ENCODE results near the gene TTBK2.

TTBK2 gene

DNA sequence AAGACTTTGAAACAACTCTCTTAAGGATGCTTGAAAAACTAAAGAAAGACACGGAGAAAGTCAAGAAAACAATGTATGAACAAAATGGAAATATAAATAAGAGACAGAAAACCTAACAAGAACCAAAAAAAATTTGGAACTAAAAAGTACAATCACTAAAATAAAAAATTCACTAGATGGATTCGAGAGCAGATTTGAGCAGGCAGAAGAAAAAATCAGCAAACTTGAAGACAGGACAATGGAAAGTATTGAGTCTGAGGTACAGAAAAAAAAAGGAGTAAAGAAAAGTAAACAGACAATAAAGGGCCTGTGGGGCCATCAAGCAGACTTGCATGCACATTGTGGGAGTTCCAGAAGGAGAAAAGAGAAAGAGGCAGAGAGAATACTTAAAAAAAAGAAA lies 170.3 kb downstream of the TTBK2 start:
- no peak for DNase-seq

DNA sequence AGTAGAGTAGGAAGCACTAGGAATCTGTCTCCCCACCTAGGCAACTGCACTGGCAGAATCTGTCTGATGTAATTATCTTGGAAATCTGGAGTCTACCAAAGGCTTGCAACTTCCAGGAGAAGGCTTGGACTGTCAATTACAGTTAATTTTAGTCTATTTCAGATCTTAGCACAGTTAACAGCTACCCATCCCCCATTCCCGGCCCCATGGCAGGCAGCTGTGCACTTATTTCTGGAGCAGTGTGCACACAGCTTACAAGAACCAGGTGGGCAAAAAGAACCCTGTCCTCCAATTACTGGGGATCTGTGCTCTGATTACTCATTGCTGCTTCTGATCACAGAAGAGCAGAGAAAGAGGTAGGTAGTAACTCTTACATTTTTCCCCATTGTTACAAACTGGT lies 171.3 kb downstream of the TTBK2 start:
- DNase-seq, result no peak

DNA sequence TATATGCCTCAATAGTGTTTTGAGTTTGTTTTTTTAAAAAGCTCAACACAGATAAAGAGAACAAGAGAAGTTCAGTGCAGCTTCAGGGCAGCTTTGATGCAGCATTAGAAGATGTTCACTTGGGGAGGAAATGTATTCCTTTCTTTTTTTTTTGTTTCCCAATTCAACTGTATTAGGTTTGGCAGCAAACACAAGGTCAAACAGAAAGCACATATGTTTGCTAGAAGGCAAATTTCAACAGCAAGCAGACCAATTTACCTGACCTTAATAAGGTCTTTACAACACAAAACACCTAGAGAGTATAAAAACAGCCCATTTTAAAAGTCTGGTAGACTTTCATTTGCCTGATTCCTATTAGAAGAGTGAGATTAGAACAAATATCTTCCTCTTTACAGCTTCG lies 176.4 kb downstream of the TTBK2 start:
- DNase-seq, result no peak

DNA sequence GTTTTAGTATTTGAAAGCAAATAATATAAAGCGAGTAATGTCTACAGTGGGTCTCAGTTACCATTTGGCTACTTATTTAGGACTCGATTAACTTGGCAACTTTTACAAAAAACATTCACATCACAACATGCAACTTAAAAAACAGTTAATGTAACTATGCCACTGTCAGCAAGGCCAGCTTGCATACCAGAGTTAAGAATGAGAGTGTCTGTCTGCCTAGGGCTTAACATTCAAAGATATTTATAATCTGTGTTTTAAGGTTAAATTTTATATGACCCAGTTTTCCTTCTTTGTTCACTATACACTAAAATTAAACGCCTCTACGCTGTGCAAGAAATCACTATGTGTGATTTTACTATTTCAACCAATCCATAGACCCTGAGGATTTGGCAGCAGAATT lies 178.4 kb downstream of the TTBK2 start:
- DNase-seq, result no peak

DNA sequence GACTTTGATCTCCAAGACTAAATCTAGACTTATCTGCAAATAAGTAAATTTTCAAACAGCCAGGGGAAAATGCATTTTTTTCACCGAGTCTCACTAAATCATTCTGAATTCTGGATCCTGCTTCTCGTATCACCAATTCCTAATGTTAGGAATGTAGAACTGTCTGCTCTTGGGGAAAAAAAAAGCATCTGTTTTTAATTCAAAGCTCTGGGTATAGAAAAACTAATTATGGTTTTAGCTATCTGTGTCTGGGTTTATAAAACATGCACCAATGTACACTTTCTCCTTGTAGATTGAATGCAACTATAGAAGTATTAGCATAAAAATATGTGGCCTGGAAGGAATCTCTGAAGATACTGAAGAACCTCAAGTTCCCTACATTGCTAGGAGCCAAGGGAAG lies 178.9 kb downstream of the TTBK2 start:
- DNase-seq, result no peak

DNA sequence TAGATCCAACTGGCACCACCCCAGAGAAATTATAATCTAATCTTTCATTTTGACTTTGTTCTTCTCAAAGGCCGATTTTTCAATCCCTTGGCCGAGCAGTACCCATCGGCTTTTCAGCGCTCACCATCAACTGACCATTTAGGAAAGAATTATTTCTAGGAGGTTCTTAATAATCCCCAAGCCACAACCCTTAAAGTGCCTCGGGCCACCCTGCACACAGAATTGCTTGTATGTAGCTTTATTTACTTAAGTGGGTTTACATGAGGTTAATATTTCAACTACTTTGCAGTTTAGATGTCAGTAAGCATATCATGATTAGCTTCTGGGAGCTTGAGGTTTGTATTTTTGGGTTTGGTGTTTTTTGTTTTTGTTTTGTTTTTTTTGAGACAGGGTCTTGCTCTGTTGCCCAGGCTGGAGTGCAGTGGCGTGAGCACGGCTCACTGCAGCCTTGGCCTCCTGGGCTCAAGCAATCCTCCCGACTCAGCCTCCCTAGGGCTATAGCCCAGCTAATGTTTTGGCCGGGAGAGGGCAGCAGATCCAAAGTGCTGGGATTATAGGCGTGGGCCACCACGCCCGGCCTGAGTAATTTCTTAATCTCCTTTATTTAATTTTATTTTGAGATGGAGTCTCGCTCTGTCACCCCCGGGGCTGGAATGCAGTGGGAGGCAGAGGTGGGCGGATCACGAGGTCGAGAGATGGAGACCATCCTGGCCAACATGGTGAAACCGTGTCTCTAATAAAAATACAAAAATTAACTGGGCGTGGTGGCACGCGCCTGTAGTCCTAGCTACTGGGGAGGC lies 182.8 kb downstream of the TTBK2 start:
- DNase-seq, result no peak

DNA sequence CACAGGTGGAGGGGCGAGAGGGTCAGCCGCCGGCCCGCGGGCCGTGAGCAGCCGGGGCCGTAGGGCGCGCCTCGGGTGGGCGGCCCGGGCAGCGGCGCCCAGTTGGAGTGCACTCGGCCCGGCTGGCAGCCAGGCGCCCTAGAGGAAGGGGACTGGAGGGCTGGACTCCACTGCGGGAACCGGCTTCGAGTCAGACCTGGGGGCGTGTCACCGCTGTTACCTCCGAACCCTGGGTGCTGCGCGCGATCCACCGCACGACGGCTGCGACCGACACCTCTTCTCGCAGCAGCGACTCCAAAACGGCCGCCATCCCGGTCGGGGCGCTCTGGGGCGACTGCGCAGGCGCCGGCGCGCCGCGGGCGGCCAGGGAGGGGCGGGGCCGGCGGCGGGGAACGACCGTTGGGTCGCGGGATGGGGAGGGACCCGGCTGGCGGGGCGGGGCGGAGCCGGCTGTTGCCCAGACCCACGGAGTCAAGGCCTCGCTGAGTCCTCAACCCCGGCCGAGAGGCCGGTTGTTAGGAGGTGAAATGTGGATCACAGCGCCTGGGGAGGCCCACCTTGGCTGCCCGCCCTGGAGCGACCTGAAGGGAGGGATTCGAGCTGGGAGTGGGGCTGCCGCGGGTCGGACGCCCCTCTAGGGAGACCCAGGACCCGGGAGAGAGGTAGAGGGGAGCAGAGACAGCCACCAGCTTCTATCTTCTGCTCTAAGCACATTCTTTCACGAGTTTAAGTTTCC lies 183.6 kb downstream of the TTBK2 start, which contains the start of gene CDAN1:
CDAN1 (minus strand) TSS at position 336 of the 736 bp plus-strand sequence; CDS start at position 310, 26 bp downstream.
- DNase-seq, result peak; percentile 18

DNA sequence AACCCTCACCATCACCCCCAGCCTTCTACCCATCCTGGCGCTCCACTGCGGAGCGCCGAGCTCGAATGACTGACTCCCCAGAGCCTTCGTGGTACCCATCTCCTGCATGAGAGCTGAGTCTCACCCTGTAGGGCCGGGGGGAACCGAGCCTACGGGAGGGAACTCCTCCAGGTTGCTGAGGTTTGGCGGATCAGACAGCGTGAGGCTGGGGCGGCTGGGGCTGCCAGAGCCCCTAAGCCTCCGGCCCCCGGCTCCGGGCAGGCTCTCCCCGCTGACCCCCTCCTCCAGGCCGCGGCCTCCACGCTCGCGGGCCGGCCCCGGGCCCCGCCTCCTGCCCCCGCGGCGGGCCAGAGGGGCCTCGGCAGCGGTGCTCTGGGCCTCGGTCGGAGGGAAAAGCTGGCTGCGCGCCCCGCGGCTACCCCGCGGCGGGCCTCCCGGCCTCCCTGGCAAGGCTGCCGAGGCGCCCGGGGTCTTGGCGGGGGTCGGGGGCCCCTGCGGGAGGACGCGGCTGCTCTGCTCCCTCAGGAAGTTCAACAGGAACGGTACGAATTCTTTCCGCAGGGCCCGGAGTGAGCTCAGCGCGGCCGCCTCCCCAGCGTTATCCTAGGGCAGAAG lies 184.3 kb downstream of the TTBK2 start:
- no peak for DNase-seq

DNA sequence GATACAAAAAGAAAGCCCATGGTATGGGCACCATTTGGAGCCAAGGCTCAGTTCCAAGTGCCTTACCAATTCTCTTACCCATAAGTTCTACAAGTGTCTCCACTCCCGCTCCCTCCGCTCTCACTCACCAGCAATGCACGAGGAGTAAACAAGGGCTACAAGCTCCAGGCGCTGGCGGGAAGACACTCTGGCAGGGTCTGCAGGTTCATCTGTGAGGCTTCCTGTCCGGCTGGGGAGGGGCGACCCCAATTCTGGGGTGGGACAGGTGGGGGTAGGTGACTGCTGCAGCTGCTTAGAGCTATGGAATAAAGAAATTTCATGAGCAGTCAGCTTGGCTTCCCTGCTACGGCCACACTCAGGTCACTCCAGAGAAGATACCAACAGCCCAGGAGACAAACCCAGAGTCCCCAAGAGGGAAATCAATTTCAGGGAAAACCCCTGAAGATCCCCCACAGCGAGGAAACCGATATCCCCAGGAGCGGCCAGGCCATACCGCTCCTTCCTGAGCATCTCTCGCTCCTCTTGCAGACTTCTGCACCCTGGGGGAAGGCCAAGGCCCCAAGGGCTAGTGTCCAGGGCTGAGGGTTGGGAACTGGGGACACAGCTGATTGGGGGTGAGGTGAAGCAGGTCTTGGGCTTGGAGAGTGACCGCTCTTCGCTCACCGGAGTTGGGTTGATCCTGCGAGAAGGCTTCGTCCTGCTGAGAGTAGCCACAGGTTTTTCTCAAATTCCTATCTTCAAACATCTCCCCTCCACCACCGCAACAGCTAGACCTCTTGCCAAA lies 185.0 kb downstream of the TTBK2 start:
- DNase-seq, result no peak

DNA sequence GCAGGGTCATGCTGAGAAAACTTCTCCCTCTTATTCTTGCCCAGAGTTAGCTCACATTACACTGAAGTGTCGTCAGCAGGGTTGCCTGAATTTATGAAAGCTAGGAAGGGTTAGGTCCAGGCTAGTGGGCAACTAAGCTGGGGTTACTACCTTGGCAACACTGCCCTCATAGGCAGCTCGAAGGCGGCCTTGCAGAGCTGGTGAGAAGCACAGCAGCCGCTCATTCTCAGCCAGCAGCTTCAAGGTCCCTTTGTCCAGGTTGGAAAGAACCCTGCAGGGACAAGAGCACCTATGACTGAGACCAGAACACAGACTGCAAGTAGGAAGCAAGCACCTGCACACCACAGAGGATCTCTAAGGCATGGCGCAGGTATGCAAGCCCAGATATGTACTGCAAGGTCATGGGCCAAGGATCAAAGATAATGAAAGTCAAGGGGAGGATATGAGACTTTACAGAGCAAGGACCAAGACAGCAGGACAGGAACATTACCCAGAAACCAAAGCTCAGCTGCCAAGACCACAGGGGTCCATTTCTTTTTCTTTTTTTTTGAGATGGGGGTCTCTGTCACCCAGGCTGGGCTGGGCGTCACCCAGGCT lies 186.4 kb downstream of the TTBK2 start:
- DNase-seq, result no peak

DNA sequence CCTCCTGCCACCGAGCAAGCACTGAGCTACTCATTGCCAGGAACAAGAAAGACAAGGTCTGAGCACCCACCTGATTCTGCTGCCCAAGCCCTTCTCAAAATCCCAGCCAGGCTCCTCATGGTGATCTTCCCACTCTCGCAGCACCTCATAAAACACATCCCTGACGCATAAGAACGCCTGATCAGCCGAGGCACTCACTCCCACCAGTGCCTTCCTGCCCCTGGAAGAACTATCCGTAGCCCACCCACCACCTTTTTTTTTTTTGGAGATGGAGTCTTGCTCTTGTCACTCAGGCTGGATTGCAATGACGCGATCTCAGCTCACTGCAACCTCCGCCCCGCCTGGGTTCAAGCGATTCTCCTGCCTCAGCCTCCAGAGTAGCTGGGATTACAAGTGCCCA lies 187.6 kb downstream of the TTBK2 start:
- DNase-seq, result no peak

DNA sequence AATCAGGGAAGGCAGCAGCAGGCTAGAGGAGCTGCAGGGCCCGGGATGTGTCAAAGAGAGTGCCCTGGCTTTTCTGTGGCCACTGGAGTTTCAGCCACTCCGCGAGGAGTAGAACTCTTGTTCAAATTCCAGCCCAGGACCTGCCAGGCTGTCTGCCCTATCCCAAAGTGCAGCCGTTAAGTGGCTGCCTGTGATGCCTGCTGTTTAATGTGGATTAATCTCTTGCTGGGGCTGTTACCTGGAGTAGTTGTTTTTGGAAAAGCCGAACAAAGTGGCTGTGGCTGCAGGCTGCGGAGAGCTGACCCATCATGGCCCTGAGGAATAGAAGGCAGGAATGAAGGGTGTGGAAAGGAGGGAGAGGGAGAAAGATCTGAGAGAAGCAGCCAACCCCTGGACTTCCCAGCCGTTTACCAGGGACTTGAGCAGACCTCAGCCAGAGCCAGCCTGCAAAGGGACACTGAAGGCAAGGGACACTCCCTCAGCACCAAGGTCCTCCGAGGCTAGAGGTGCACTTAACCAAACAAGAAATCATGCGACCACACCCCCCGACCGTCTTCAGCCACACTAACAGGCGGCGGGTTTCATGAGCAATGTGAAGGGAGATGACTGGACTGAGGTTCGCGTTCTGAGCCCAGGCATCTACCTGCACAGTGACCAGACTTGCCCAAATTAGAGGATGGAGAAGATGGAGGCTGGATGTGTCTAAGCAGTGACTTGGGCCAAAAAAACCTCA lies 188.3 kb downstream of the TTBK2 start:
- no peak for DNase-seq

DNA sequence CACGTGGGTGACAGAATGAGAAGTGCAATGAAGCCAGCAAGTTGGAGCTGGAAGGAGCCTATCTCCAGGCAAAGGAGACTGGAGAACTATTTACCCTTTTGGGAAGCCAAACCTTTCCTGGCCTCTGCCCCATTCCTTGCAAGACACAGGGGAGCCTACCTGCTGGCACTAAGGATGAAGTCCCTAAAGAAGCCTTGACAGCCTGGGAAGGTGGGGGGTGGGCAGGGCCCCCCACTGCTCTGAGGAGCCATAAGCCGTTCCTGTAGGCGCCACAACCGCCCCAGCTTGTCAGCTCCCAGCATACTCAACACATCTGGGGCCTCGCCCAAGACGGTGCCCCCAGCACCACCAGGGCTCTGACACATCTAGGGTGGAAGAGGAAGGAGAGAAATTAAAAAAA lies 189.1 kb downstream of the TTBK2 start:
- DNase-seq, result no peak

DNA sequence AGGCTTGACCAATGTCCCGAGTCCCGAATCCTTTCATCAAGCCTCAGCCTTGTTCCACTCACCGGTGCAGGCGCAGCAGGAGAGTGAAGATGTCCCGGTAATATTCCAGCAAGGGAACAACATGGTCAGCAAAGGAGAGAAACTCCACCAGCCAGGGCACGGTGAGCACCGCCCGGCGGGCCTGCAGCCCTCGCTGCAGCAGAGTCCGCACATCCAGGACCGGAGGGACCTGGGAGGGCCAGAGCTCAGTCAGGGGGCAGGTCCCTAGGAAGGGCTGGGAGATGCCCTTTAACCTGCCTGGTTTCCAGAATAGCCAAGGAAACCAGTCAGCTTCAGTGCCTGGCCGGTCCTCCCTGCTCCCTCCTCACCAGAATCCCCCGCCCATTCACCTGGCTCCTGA lies 190.0 kb downstream of the TTBK2 start:
- DNase-seq, result no peak

DNA sequence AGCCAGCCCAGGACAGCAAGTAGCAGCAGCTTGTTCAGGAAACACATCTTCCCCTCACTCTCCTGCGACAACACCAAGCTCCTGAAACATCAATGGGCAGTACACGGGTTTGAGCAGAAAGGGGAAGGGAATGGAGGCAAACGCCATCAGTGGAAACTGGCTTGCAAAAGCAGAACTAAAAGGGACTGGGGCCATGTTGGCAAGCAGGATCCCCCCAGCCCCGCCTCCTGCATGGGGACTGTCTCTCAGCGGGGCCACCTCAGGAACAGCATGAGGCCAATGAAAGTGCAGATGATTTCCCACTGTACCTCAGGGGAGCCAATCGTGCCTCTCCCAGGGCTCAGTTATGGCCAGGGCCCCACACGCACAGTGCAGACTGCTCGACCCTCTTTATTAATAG lies 190.4 kb downstream of the TTBK2 start:
- no peak for DNase-seq

DNA sequence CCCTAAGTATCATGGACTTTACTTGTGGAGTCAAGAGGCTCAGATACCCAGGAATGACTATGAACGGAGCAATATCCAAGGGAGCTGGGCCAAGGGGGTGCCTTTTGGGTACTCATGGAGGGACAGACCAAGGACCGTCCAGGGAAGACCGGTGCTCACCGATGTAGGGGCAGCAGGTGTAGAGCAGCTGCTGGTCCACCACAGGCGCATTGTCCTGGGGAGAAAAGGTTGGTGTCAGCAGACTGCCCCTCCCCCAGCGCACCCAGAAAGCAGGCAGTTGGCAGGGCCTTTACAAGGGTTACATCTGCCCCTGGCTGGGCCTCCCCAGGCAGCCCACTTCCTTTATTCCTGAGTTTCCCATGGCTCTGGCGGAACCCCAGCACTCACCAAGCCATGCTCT lies 191.2 kb downstream of the TTBK2 start:
- DNase-seq, result no peak

DNA sequence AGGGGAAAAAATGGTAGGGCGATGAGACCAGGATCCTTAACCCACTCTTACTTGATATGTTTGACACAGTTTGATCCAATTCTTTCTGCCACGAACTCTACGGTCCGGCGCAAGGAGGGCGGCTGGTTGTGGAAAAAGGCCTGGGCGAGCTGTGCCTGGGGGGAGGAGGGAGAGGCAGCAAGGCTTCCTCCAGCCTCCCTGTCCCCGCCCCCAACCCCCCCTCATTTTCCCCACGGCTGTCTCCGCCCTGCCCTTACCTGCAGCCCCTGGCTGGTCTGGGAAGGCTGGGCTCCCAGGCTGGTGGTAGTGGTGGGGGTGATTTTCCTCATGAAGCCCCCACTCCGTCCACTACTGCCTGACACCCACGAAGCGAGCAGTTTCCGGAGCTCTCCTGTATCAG lies 191.6 kb downstream of the TTBK2 start:
- DNase-seq, result no peak

DNA sequence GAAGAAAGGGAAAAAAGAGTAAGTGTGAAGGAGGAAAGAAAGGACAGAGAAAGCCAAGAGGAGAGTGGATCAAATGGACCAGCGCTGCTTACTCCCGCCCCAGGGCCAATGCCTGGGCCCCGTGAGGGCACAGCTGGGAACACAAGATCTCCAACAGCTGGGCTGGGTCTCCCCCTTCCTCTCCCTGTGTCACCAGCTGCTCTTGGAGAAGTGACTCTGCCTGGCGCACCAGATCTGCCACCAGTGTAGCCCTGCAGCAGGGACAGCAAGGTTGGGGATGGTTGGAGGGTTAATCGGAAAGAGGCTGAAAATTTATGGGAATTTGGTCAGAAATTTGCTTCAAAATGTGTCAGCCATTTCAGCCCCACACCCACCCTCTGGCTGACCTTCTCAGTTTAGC lies 192.0 kb downstream of the TTBK2 start:
- DNase-seq, result no peak

DNA sequence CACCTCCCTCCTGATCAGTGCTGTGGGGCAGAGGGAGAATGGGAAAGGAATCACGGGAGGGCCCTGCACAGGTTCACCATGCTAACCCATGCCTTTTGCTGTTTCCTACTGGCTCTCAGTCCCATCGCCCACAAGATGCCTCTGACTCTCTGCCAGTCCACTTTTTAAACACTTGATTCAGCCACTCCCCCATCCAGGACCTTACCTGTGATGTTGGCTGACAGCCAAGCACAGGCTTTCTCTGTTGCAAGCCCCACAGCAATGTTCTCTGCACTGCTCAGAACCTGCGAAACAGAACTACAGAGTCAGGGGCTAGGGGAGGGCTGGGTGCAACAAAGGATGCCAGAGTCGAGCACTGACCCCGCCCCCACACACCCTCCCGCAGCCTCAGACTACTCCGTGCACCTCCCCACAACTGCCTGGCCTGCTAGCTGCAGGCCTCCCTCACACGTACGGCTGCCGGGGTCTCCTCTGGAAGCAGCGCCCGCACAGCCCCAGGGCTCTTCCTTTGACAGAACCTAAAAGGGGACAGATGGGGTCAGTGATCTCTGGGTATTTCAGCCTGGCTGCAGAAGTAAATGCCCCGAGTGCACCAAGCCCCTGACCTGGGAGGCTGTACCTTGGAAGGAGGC lies 192.7 kb downstream of the TTBK2 start:
- DNase-seq, result peak; percentile 54

DNA sequence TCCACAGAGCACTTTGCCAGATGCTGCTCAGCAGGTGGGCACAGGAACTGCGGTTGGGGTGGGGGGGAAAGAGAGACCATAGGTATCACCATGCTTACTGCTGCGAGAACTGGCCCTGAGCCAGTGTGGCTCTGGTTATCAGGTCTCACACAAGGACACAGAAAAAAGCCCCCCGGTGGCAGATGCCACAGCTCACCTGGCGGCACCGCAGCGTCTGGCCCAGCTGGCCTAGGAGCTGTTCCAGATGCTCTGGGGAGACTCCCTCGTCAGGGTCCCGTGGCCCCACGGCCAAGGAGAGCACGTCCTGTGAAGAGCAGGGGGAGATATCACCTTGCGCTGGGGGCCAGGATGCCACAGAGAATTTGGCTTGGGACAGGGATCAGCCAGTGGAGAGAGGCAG lies 194.5 kb downstream of the TTBK2 start:
- DNase-seq, result no peak

DNA sequence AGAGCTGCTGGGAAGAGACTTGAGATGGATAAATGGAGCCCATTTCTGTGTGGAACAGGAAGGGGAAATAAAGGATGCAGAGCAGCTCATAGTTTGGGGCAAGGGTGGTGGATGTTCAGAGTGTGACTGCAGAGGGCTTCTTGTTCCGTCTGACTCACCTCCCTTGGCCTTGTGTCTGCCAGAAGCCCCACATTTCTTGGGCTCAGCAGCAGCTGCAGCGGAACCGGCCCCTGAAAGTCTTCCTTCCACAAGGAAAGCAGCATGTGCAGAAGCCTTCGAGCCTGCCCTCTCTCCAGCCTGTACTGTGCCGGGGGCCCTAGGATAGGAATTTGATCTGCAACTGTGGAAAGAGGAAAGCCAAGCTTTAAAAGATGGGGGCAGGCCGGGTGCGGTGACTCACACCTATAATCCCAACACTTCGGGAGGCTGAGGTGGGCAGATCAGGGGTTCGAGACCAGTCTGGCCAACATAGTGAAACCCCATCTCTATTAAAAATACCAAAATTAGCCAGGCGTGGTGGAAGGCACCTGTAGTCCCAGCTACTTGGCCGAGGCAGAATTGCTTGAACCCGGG lies 195.2 kb downstream of the TTBK2 start:
- DNase-seq, result no peak

All from DMS79 (cell line).